OCI-LY1 (cell line): ENCODE results near the gene RAB14.
A peak's percentile ranks its signal among the peaks of the same experiment; 100 is the strongest.

ENCODE experiments used
- H2AFZ ChIP-seq: fragments of 200-600 bp; sonication (generic), shearing (Covaris generic); 2 replicates; pipeline ENCODE4 v1.6.0; 2014; ENCODE audit warnings: antibody characterized with exemption, mild to moderate bottlenecking, low read length
- H3F3A ChIP-seq: fragments of 200-600 bp; sonication (generic), shearing (Covaris generic); 2 replicates; pipeline ENCODE4 v1.6.0; 2014; ENCODE audit warnings: mild to moderate bottlenecking, antibody characterized with exemption, low read length, moderate library complexity; ENCODE audit not compliant: insufficient read depth
- H3K27ac ChIP-seq: fragments of 200-600 bp; sonication (generic); 2 replicates; pipeline ENCODE4 v1.5.1; 2014; ENCODE audit warnings: low read length, mixed run types, mild to moderate bottlenecking, low read depth; ENCODE audit not compliant: poor library complexity, severe bottlenecking
- H3K27me3 ChIP-seq: fragments of 200-600 bp; sonication (generic); 2 replicates; pipeline ENCODE4 v1.6.0; 2014; ENCODE audit warnings: antibody characterized with exemption, mild to moderate bottlenecking, low read length, moderate library complexity; ENCODE audit not compliant: insufficient read depth
- H3K36me3 ChIP-seq: fragments of 200-600 bp; sonication (generic); 2 replicates; pipeline ENCODE4 v1.6.1; 2014; ENCODE audit warnings: mild to moderate bottlenecking, antibody characterized with exemption, low read length, moderate library complexity, mixed read lengths; ENCODE audit not compliant: insufficient read depth
- H3K4me1 ChIP-seq: fragments of 200-600 bp; sonication (generic); 2 replicates; pipeline ENCODE4 v1.5.1; 2014; ENCODE audit warnings: mild to moderate bottlenecking, low read length, moderate library complexity; ENCODE audit not compliant: insufficient read depth, severe bottlenecking
- H3K4me2 ChIP-seq: fragments of 200-600 bp; sonication (generic), shearing (Covaris generic); 2 replicates; pipeline ENCODE4 v1.6.1; 2014; ENCODE audit warnings: low read length
- H3K4me3 ChIP-seq: fragments of 200-600 bp; sonication (generic); 2 replicates; pipeline ENCODE4 v1.5.1; 2014; ENCODE audit warnings: low read length, low read depth, mild to moderate bottlenecking, mixed read lengths; ENCODE audit not compliant: poor library complexity, severe bottlenecking
- H3K79me2 ChIP-seq: fragments of 200-600 bp; shearing (Covaris generic); 2 replicates; pipeline ENCODE4 v1.6.1; 2016; ENCODE audit warnings: mixed run types, low read length, mixed read lengths; ENCODE audit not compliant: insufficient read depth
- H3K9ac ChIP-seq: fragments of 200-600 bp; sonication (generic), shearing (Covaris generic); 2 replicates; pipeline ENCODE4 v1.6.1; 2014; ENCODE audit warnings: mild to moderate bottlenecking, low read length, mixed read lengths
- H3K9me2 ChIP-seq: fragments of 200-600 bp; sonication (generic), shearing (Covaris generic); 2 replicates; pipeline ENCODE4 v1.6.1; 2014; ENCODE audit warnings: low read depth, mild to moderate bottlenecking, low read length, mixed read lengths
- H3K9me3 ChIP-seq: fragments of 200-600 bp; shearing (Covaris generic); 2 replicates; pipeline ENCODE4 v1.6.1; 2014; ENCODE audit warnings: low read length, mixed read lengths
- H4K20me1 ChIP-seq: fragments of 200-600 bp; sonication (generic), shearing (Covaris generic); 2 replicates; pipeline ENCODE4 v1.6.0; 2016; ENCODE audit warnings: mild to moderate bottlenecking, low read length; ENCODE audit not compliant: insufficient read depth
- EZH2 ChIP-seq: fragments of 200-600 bp; sonication (generic), shearing (Covaris generic); IDR thresholded peaks from 2 replicates; pipeline ENCODE4 v1.8.0; 2017; ENCODE audit warnings: borderline replicate concordance, mixed run types, mild to moderate bottlenecking, antibody characterized with exemption, low read length, moderate library complexity, mixed read lengths
- TF ChIP-seq, protein P1 (sequence below): fragments of 200-600 bp; sonication (generic), shearing (Covaris generic); IDR thresholded peaks from 2 replicates; pipeline ENCODE4 v1.5.1; 2017; ENCODE audit warnings: mild to moderate bottlenecking, antibody characterized with exemption, low read length, moderate library complexity, mixed read lengths

The RAB14 gene

DNA sequence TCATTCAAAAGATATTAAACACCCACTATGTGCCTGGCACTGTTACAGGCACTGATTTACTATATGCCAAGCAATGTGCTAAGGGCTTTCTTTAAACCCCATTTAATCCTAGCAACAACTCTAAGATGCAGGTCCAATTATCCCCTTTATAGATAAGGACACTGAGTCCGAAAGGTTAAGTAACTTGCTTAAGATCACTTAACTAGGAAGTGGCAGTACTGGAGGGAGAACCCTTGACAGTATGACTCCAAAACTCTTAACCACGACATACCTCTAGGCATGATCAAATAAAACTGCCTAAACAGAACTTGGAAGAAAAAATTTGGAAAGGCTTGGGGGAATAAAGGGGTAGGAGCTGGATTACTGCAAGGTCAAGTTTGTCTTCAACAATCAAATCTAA is 1.7 kb downstream of the RAB14 start:
- Histone ChIP-seq H3K4me1 (peaks cover 68% of the 10 kb centered on the region), H3K4me2 (peak overlapping the region; percentile 99), H3F3A (no peaks in the 10 kb centered on the region), H4K20me1 (peaks cover 3% of the 10 kb centered on the region; the same call in 1 of the 2 replicates), H3K36me3 (no peaks in the 10 kb centered on the region), H3K79me2 (peaks cover 62% of the 10 kb centered on the region), H3K9me2 (no peaks in the 10 kb centered on the region), H3K9me3 (no peaks in the 10 kb centered on the region), H3K27ac (peak overlapping the region; percentile 43), H3K27me3 (no peaks in the 10 kb centered on the region), H2AFZ (no peak overlapping the region), H3K4me3 (peak overlapping the region; percentile 98), H3K9ac (peak overlapping the region; percentile 97)
- TF ChIP-seq, protein P1, sequence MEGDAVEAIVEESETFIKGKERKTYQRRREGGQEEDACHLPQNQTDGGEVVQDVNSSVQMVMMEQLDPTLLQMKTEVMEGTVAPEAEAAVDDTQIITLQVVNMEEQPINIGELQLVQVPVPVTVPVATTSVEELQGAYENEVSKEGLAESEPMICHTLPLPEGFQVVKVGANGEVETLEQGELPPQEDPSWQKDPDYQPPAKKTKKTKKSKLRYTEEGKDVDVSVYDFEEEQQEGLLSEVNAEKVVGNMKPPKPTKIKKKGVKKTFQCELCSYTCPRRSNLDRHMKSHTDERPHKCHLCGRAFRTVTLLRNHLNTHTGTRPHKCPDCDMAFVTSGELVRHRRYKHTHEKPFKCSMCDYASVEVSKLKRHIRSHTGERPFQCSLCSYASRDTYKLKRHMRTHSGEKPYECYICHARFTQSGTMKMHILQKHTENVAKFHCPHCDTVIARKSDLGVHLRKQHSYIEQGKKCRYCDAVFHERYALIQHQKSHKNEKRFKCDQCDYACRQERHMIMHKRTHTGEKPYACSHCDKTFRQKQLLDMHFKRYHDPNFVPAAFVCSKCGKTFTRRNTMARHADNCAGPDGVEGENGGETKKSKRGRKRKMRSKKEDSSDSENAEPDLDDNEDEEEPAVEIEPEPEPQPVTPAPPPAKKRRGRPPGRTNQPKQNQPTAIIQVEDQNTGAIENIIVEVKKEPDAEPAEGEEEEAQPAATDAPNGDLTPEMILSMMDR: no peak
- TF ChIP-seq EZH2: no peak

DNA sequence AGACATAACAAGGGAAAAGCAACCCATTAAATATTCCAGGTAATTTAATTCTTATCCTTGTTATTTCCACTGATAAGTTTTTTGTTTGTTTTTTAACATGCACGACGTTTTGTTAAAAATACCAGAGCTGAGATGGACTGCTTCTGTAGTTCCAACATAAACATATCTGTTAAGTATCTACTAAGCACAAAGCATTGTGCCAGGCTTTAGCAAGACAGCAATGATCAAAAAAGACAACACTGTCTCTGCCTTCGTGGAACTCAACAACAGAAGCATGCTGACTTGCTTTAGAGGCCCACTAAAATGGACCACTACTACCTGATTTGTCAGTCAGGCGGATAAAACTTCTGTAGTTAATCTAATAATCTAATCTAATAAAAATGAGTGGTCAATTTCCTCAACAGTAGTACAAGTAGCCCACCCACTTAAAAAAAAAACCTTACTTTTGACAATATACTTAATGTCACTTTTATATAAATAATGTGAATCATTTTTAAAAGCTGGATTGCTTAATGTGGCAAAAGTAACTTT is 3.1 kb downstream of the RAB14 start:
- peaks cover 81% of the 10 kb centered on the region for H3K4me1 ChIP-seq
- no peak overlapping the region for H3K27ac ChIP-seq
- H3F3A ChIP-seq: no peaks in the 10 kb centered on the region
- TF ChIP-seq, protein P1: no peak
- no peak for TF ChIP-seq EZH2
- H3K9ac ChIP-seq: peak overlapping the region; percentile 97; the same call in 1 of the 2 replicates
- H4K20me1 ChIP-seq: peaks cover 3% of the 10 kb centered on the region; the same call in 1 of the 2 replicates
- H3K36me3 ChIP-seq: no peaks in the 10 kb centered on the region
- H3K4me3 ChIP-seq: peak overlapping the region; percentile 98
- peak overlapping the region; percentile 99 for H3K4me2 ChIP-seq
- no peaks in the 10 kb centered on the region for H3K9me2 ChIP-seq
- no peaks in the 10 kb centered on the region for H3K27me3 ChIP-seq
- H2AFZ ChIP-seq: no peak overlapping the region
- no peaks in the 10 kb centered on the region for H3K9me3 ChIP-seq
- H3K79me2 ChIP-seq: peaks cover 76% of the 10 kb centered on the region

DNA sequence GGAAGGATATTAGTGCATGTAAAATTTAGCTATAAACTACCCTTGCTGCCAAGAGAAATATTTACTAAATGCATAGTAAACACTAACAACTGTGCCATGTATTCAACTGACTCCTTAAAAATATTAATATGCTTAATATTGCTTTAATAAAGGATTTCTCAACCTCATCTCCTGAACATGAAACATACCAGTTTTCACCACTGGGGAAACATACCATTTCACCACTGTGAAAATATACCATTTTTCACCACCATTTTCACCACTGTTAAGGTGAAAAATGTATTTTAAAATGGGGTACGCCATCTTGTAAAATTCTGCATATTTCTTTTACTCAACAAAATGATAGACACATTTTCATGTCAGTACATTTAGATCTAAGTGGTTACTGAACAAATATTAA is 4.5 kb downstream of the RAB14 start:
- no peak overlapping the region for H3K9ac ChIP-seq
- no peak overlapping the region for H3K4me3 ChIP-seq
- H3K4me2 ChIP-seq: peak overlapping the region; percentile 99
- H3K36me3 ChIP-seq: no peaks in the 10 kb centered on the region
- H4K20me1 ChIP-seq: peaks cover 5% of the 10 kb centered on the region; the same call in 1 of the 2 replicates
- no peaks in the 10 kb centered on the region for H3K9me2 ChIP-seq
- no peaks in the 10 kb centered on the region for H3F3A ChIP-seq
- H3K9me3 ChIP-seq: no peaks in the 10 kb centered on the region
- no peaks in the 10 kb centered on the region for H3K27me3 ChIP-seq
- H3K4me1 ChIP-seq: peaks cover 87% of the 10 kb centered on the region
- peaks cover 90% of the 10 kb centered on the region for H3K79me2 ChIP-seq
- H2AFZ ChIP-seq: no peak overlapping the region
- TF ChIP-seq, protein P1: no peak
- no peak for TF ChIP-seq EZH2
- H3K27ac ChIP-seq: no peak overlapping the region
